ENCODE data around the gene RPL35A.

RPL35A gene

DNA sequence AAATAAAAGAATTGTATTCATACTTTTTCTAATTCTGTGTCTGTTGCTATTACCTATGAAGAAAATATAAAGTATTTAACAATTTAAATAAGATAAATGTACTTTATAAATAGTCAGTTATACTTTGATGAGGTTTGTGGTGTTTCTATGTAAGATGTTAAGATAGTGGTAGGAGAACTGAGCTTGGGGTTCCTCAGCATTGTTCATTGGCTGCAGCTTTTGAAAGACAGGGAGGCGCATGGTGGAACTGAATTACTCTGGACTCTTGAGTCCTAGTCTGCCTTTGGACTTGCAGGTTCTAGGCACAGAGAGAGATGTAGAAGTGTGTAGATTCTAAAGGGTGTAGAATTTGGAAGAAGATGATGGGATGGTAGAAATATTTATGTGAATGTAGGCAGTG, 33.1 kb downstream of the RPL35A start:
- H3K27me3 Mint-ChIP-seq (ENCODE audit: low read depth) = no peaks in the 10 kb centered on the region
- TF ChIP-seq, protein P1, sequence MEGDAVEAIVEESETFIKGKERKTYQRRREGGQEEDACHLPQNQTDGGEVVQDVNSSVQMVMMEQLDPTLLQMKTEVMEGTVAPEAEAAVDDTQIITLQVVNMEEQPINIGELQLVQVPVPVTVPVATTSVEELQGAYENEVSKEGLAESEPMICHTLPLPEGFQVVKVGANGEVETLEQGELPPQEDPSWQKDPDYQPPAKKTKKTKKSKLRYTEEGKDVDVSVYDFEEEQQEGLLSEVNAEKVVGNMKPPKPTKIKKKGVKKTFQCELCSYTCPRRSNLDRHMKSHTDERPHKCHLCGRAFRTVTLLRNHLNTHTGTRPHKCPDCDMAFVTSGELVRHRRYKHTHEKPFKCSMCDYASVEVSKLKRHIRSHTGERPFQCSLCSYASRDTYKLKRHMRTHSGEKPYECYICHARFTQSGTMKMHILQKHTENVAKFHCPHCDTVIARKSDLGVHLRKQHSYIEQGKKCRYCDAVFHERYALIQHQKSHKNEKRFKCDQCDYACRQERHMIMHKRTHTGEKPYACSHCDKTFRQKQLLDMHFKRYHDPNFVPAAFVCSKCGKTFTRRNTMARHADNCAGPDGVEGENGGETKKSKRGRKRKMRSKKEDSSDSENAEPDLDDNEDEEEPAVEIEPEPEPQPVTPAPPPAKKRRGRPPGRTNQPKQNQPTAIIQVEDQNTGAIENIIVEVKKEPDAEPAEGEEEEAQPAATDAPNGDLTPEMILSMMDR (IDR thresholded peaks at IDR 0.05; ENCODE audit: unreplicated experiment in 3 of 3) = no peak
- no peaks in the 10 kb centered on the region for H3K9me3 Mint-ChIP-seq
- no peaks in the 10 kb centered on the region for H3K4me1 Mint-ChIP-seq
- H3K27ac Mint-ChIP-seq = no peak overlapping the region
- no peak overlapping the region for H3K4me3 Mint-ChIP-seq
- peaks cover 17% of the 10 kb centered on the region for H3K36me3 Mint-ChIP-seq (ENCODE audit: low read depth)

DNA sequence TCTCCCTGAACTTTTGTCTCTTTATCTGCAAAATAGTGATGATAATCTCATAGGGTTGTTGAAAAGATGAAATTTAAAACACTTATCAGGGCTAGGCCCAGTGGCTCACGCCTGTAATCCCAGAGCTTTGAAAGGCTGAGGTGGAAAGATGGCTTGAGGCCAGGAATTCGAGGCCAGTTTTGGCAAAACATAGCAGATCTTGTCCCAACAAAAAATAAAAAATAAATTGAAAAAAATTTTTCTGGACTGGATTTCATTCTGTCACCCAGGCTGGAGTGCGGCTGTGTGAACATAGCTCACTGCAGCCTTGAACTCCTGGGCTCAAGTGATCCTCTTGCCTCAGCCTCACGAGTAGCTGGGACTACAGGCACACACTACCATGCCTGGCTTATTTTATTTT, 39.7 kb downstream of the RPL35A start:
- TF ChIP-seq, protein P1 (IDR thresholded peaks at IDR 0.05; ENCODE audit: unreplicated experiment in 3 of 3) = no peak
- no peaks in the 10 kb centered on the region for H3K9me3 Mint-ChIP-seq
- no peaks in the 10 kb centered on the region for H3K27me3 Mint-ChIP-seq (ENCODE audit: low read depth)
- no peak overlapping the region for H3K27ac Mint-ChIP-seq
- no peak overlapping the region for H3K4me3 Mint-ChIP-seq
- peaks cover 8% of the 10 kb centered on the region for H3K4me1 Mint-ChIP-seq
- peaks cover 42% of the 10 kb centered on the region for H3K36me3 Mint-ChIP-seq (ENCODE audit: low read depth)

DNA sequence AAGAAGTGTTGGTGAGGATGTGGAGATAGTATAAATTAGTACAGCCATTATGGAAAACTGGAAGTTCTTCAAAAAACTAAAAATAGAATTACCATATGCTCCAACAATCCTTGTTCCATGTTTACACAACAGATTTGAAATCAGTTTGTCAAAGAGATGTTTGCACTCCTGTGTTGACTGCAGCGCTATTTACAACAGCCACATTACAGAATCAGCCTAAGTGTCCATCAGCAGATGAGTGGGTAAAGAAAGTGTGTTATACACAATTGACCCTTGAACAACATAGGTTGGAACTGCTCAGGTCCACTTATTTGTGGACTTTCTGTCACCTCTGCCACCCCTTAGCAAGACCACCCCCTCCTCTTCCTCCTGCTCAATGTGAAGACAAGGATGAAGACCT, 44.7 kb downstream of the RPL35A start:
- Mint-ChIP-seq H3K4me1 (no peaks in the 10 kb centered on the region), H3K36me3 (ENCODE audit: low read depth) (peaks cover 53% of the 10 kb centered on the region), H3K27ac (no peak overlapping the region), H3K9me3 (no peaks in the 10 kb centered on the region), H3K4me3 (no peak overlapping the region), H3K27me3 (ENCODE audit: low read depth) (no peaks in the 10 kb centered on the region)
- TF ChIP-seq, protein P1 (IDR thresholded peaks at IDR 0.05; ENCODE audit: unreplicated experiment in 3 of 3) = no peak

DNA sequence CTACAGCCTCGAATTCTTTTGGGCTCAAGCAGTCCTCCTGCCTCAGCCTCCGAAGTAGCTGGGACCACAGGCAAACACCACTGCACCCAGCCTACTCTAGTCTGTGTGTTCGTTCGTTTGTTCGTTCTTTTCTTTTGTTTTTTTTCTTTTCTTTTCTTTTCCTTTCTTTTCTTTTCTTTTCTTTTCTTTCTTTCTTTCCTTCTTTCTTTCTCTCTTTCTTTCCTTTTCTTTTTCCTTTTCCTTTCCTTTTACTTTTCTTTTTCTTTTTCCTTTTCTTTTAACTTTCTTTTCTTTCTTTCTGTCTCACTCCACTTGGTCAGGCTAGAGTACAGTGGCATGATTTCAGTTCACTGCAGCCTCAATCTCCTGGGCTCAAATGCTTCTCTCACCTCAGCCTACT, 46.9 kb downstream of the RPL35A start:
- H3K36me3 Mint-ChIP-seq (ENCODE audit: low read depth) = peaks cover 50% of the 10 kb centered on the region
- H3K4me1 Mint-ChIP-seq = no peaks in the 10 kb centered on the region
- H3K27ac Mint-ChIP-seq = no peak overlapping the region
- H3K4me3 Mint-ChIP-seq = no peak overlapping the region
- no peaks in the 10 kb centered on the region for H3K27me3 Mint-ChIP-seq (ENCODE audit: low read depth)
- no peaks in the 10 kb centered on the region for H3K9me3 Mint-ChIP-seq
- TF ChIP-seq, protein P1 (IDR thresholded peaks at IDR 0.05; ENCODE audit: unreplicated experiment in 3 of 3) = no peak

DNA sequence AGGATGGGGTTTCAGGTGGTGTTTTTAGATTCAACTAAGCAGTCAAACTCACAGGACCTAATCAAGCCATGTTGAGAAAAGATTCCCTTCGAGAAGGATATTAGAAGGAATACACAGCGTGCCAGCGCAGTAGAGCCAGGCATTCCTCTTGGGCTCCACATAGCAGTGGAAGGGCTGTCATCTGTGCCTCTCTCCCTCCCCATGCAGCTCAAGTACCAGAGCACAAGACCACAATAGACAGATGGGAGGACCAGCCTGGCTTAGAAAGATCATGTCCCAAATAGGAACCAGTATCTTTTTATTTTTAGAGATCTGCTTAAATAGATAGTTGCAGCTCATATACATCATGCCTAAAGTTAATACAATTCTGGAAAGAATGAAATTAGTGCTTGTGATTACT, 47.9 kb downstream of the RPL35A start:
- Mint-ChIP-seq H3K4me3 (no peak overlapping the region), H3K9me3 (no peaks in the 10 kb centered on the region), H3K4me1 (no peaks in the 10 kb centered on the region), H3K27me3 (ENCODE audit: low read depth) (no peaks in the 10 kb centered on the region), H3K27ac (no peak overlapping the region), H3K36me3 (ENCODE audit: low read depth) (peaks cover 39% of the 10 kb centered on the region)
- TF ChIP-seq, protein P1 (IDR thresholded peaks at IDR 0.05; ENCODE audit: unreplicated experiment in 3 of 3) = no peak
